IMR-90 (cell line): ENCODE data around the gene EFNA5. TPM values are rescaled to one million over a fixed set of nuclear protein-coding genes. Genes with fewer than 3 reads are reported as not detected.

Source experiments
- ATAC-seq: fragments of 200-7000 bp; cut with Tn5 transposase; 2 replicates; pipeline ENCODE4 v1.9.1; 2020; ENCODE audit warnings: low read depth, mild to moderate bottlenecking, moderate library complexity
- BruUV-seq: library from RNA; stranded (reverse); fragments of 400-500 nt; replicated peaks from 2 replicates; lab custom pipeline; 2021; lab: Mats Ljungman, UMichigan
- CTCF ChIA-PET: fragments of 300-600 bp; formaldehyde crosslinking; extraction: SDS; loops from one replicate; lab custom pipeline; 2021; ENCODE audit warnings: antibody characterized with exemption; lab: Yijun Ruan, JAX
- POLR2A ChIA-PET: fragments of 300-600 bp; sonication (Branson Sonifier 250); formaldehyde crosslinking; loops from one replicate; lab custom pipeline; 2022; ENCODE audit warnings: antibody characterized with exemption; ENCODE audit not compliant: unreplicated experiment; lab: Charles Lee
- DNase-seq: peaks from one replicate; pipeline ENCODE4 v3.0.0; 2013
- H2AFZ ChIP-seq: replicated peaks from 2 replicates; pipeline ENCODE3; 2013; ENCODE audit warnings: low read length, mild to moderate bottlenecking; ENCODE audit not compliant: poor library complexity
- H2AK5ac ChIP-seq: 2 replicates; pipeline ENCODE4 v1.6.1; 2013; ENCODE audit warnings: low read depth, low read length, inconsistent platforms
- H2AK9ac ChIP-seq: replicated peaks from 2 replicates; pipeline ENCODE3; 2013; ENCODE audit warnings: mild to moderate bottlenecking, low read depth, low read length, moderate library complexity; ENCODE audit not compliant: poor library complexity
- H2BK120ac ChIP-seq: 2 replicates; pipeline ENCODE4 v1.6.1; 2013; ENCODE audit warnings: low read depth, low read length, inconsistent platforms
- H2BK15ac ChIP-seq: 3 replicates; pipeline ENCODE4 v1.6.1; 2013; ENCODE audit warnings: low read depth, low read length, inconsistent platforms
- H2BK20ac ChIP-seq: 2 replicates; pipeline ENCODE4 v1.6.1; 2013; ENCODE audit warnings: low read depth, mild to moderate bottlenecking, inconsistent platforms, low read length, moderate library complexity
- H2BK5ac ChIP-seq: 2 replicates; pipeline ENCODE4 v1.6.1; 2013; ENCODE audit warnings: mild to moderate bottlenecking, low read depth, low read length, inconsistent platforms; ENCODE audit not compliant: poor library complexity, severe bottlenecking
- H3K14ac ChIP-seq: replicated peaks from 2 replicates; pipeline ENCODE4 v1.6.1; 2013; ENCODE audit warnings: low read depth, low read length, inconsistent platforms
- H3K18ac ChIP-seq: 2 replicates; pipeline ENCODE4 v1.6.1; 2013; ENCODE audit warnings: low read depth, low read length, control low read depth
- H3K23ac ChIP-seq: 2 replicates; pipeline ENCODE4 v1.6.1; 2013; ENCODE audit warnings: low read depth, low read length, inconsistent platforms
- H3K27ac ChIP-seq: 2 replicates; pipeline ENCODE4 v1.5.1; 2013; ENCODE audit warnings: mild to moderate bottlenecking, control low read depth, low read length; ENCODE audit not compliant: insufficient read depth
- H3K27me3 ChIP-seq: 2 replicates; pipeline ENCODE4 v1.6.1; 2013; ENCODE audit warnings: low read length; ENCODE audit not compliant: control insufficient read depth, insufficient read depth
- H3K36me3 ChIP-seq: 2 replicates; pipeline ENCODE4 v1.6.1; 2013; ENCODE audit warnings: low read length, mixed read lengths; ENCODE audit not compliant: control insufficient read depth, insufficient read depth
- H3K4ac ChIP-seq: 2 replicates; pipeline ENCODE4 v1.6.1; 2013; ENCODE audit warnings: low read depth, low read length, inconsistent platforms
- H3K4me1 ChIP-seq: 2 replicates; pipeline ENCODE4 v1.6.1; 2013; ENCODE audit warnings: low read length, mixed read lengths; ENCODE audit not compliant: control insufficient read depth, insufficient read depth
- H3K4me2 ChIP-seq: 2 replicates; pipeline ENCODE4 v1.6.1; 2013; ENCODE audit warnings: low read depth, mild to moderate bottlenecking, control low read depth, low read length, moderate library complexity
- H3K4me3 ChIP-seq: 2 replicates; pipeline ENCODE4 v1.5.1; 2013; ENCODE audit warnings: low read depth, mild to moderate bottlenecking, control low read depth, low read length, moderate library complexity; ENCODE audit not compliant: insufficient read depth
- H3K56ac ChIP-seq: 2 replicates; pipeline ENCODE4 v1.6.1; 2013; ENCODE audit warnings: low read length, inconsistent platforms; ENCODE audit not compliant: insufficient read depth; ENCODE audit errors: extremely low read depth
- H3K79me1 ChIP-seq, 2 experiments: 2 replicates each; pipeline ENCODE4 v1.6.1; 2013; ENCODE audit warnings: low read length in 2 of 2, inconsistent platforms in 1 of 2, low read depth in 1 of 2
- H3K9ac ChIP-seq: 2 replicates; pipeline ENCODE4 v1.6.1; 2013; ENCODE audit warnings: low read depth, low read length, control low read depth
- H3K9me1 ChIP-seq: 2 replicates; pipeline ENCODE4 v1.6.1; 2013; ENCODE audit warnings: low read length, inconsistent platforms; ENCODE audit not compliant: insufficient read depth
- H3K9me3 ChIP-seq: 2 replicates; pipeline ENCODE4 v1.6.1; 2013; ENCODE audit warnings: low read length; ENCODE audit not compliant: control insufficient read depth, insufficient read depth
- H4K20me1 ChIP-seq: 2 replicates; pipeline ENCODE4 v1.6.1; 2013; ENCODE audit warnings: low read length, inconsistent platforms; ENCODE audit not compliant: insufficient read depth
- H4K5ac ChIP-seq: 2 replicates; pipeline ENCODE4 v1.6.1; 2013; ENCODE audit warnings: mild to moderate bottlenecking, low read depth, low read length, control low read depth
- H4K8ac ChIP-seq, 2 experiments: 2 replicates each; pipeline ENCODE4 v1.6.1; 2013; ENCODE audit warnings: low read depth in 2 of 2, low read length in 2 of 2, control low read depth in 1 of 2, inconsistent platforms in 1 of 2
- H4K91ac ChIP-seq: 2 replicates; pipeline ENCODE4 v1.6.1; 2013; ENCODE audit warnings: low read depth, low read length, inconsistent platforms; ENCODE audit not compliant: insufficient read depth
- BHLHE40 ChIP-seq: fragments of 150-350 bp; IDR thresholded peaks from 2 replicates; pipeline ENCODE4 v1.6.1; 2016; ENCODE audit warnings: mild to moderate bottlenecking, low read depth, low read length
- CEBPB ChIP-seq: IDR thresholded peaks from 2 replicates; pipeline ENCODE4 v1.6.1; 2012; ENCODE audit warnings: low read depth, low read length, improper control_type of control experiment
- CHD1 ChIP-seq: IDR thresholded peaks from 2 replicates; pipeline ENCODE4 v1.6.1; 2012; ENCODE audit warnings: low read depth, low read length, improper control_type of control experiment
- CTCF ChIP-seq: conservative IDR thresholded peaks from 2 replicates; pipeline ENCODE4 v1.5.1; 2012; ENCODE audit warnings: mild to moderate bottlenecking, low read depth, low read length, improper control_type of control experiment
- ELK1 ChIP-seq: fragments of 150-350 bp; IDR thresholded peaks from 2 replicates; pipeline ENCODE4 v1.6.1; 2016; ENCODE audit warnings: low read depth, mild to moderate bottlenecking, low read length, moderate library complexity, borderline replicate concordance
- FOS ChIP-seq: fragments of 150-350 bp; IDR thresholded peaks from 2 replicates; pipeline ENCODE4 v1.6.1; 2016; ENCODE audit warnings: low read depth, low read length
- MAFK ChIP-seq: IDR thresholded peaks from 2 replicates; pipeline ENCODE4 v1.6.1; 2012; ENCODE audit warnings: low read depth, low read length, improper control_type of control experiment
- MAZ ChIP-seq: IDR thresholded peaks from 2 replicates; pipeline ENCODE4 v1.6.1; 2012; ENCODE audit warnings: low read depth, mild to moderate bottlenecking, low read length, improper control_type of control experiment, moderate library complexity, borderline replicate concordance
- MXI1 ChIP-seq: IDR thresholded peaks from 2 replicates; pipeline ENCODE4 v1.6.1; 2012; ENCODE audit warnings: low read depth, mild to moderate bottlenecking, low read length, moderate library complexity, borderline replicate concordance
- NFE2L2 ChIP-seq: fragments of 150-350 bp; IDR thresholded peaks from 2 replicates; pipeline ENCODE4 v1.6.1; 2016; ENCODE audit warnings: low read depth, mild to moderate bottlenecking, low read length
- POLR2A ChIP-seq: IDR thresholded peaks from 2 replicates; pipeline ENCODE4 v1.6.1; 2012; ENCODE audit warnings: mild to moderate bottlenecking, low read depth, low read length
- RAD21 ChIP-seq: IDR thresholded peaks from 2 replicates; pipeline ENCODE4 v1.6.1; 2012; ENCODE audit warnings: low read length, improper control_type of control experiment
- RFX5 ChIP-seq: IDR thresholded peaks from 2 replicates; pipeline ENCODE4 v1.8.0; 2012; ENCODE audit warnings: low read depth, mild to moderate bottlenecking, low read length, moderate library complexity
- SMC3 ChIP-seq: fragments of 150-350 bp; IDR thresholded peaks from 2 replicates; pipeline ENCODE4 v1.6.1; 2016; ENCODE audit warnings: low read depth, mild to moderate bottlenecking, antibody characterized with exemption, low read length, moderate library complexity
- WGBS, 2 experiments: methylation state at CpG; one replicate each; pipeline versions ENCODE4 v1.1.5 to v1.1.7; 2013; ENCODE audit warnings: missing lambda C conversion rate in 2 of 2; ENCODE audit not compliant: insufficient read length in 1 of 2; ENCODE audit errors: extremely low coverage in 2 of 2; 5-methylcytosine and 5-hydroxymethylcytosine counted together
- dilution Hi-C: fragments of 300-500 bp; cut with HindIII; formaldehyde crosslinking; loops from one replicate; pipeline ENCODE4 v1.14.3; 2018; ENCODE audit warnings: low sequenced_read_pairs; ENCODE audit not compliant: unreplicated experiment
- in situ Hi-C: fragments of 300-500 bp; cut with MboI; formaldehyde crosslinking; loops from 3 replicates; pipeline ENCODE4 v1.14.3; 2019; ENCODE audit warnings: low sequenced_read_pairs, inconsistent platforms, mixed read lengths
- intact Hi-C: fragments of 100-400 bp; cut with micrococcal nuclease; formaldehyde crosslinking; loops from 2 replicates; pipeline ENCODE4 v1.10.0; 2022
- polyA plus RNA-seq, 3 experiments: library from polyadenylated mRNA; depleted of rRNA; stranded (reverse); fragments of >200 nt; gene quantifications; 2 replicates each; pipeline ENCODE4 v1.2.3, GENCODE V29; 2012; ENCODE audit warnings: low replicate concordance in 1 of 3
- total RNA-seq: library from RNA; depleted of rRNA; stranded (reverse); fragments of >200 nt; gene quantifications from 2 replicates; pipeline ENCODE4 v1.2.3, GENCODE V29; 2012
- TF ChIP-seq, protein P1 (sequence below): fragments of 150-350 bp; IDR thresholded peaks from 2 replicates; pipeline ENCODE4 v1.6.1; 2017; ENCODE audit warnings: mild to moderate bottlenecking, antibody characterized with exemption, low read length, low read depth

Gene EFNA5
- total and polyA plus RNA-seq, 2 of the 4 experiments (the other 2 are of a cell fraction): 1.5 to 1.6 TPM

DNA sequence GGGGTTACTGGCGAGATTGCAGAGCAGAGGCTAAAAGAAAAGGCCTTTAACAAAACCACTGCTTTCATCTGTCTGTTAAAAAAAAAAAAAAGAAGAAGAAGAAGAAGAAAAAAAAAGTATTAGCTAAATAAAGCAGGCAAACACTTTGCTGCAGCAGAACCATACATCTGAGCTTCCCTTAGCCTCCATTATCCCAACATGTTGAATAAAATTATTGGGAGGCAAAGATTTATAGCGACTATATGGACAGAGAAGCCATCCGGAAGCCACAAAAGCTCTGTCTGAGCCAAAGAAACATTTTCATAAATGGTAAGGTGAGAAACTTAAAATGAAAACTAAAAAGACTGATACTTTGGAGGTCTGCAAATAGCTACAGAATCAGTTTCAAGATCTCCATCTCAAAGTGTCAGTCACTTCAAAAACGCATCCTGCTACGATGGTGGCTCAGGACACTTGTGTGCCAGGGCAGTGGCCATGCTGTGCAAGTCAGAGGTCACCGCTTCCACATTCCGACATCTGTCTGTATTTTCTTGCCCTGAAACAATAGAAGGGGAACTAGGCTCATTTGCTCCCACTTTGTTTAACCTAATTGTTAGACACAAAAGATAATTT lies 9.6 kb downstream of the EFNA5 start:
- Histone ChIP-seq H4K5ac (no peak overlapping the region), H4K8ac (no peak overlapping the region), H3K9ac (no peak overlapping the region), H2BK15ac (no peak overlapping the region), H3K18ac (no peak overlapping the region), H2BK5ac (no peak overlapping the region), H4K20me1 (no peaks in the 10 kb centered on the region), H2AFZ (no peak overlapping the region), H4K91ac (no peak overlapping the region), H3K4ac (no peak overlapping the region), H3K56ac (no peak overlapping the region), H2BK20ac (no peak overlapping the region), H2AK9ac (no peak overlapping the region), H3K4me3 (no peak overlapping the region), H3K9me3 (no peaks in the 10 kb centered on the region), H3K27ac (no peak overlapping the region), H3K79me1 (peaks cover 0 to 3% of the 10 kb centered on the region in 2 experiments; a peak in 2 of 4 replicates), H2BK120ac (no peak overlapping the region), H3K14ac (no peak overlapping the region), H3K9me1 (no peaks in the 10 kb centered on the region), H3K27me3 (no peaks in the 10 kb centered on the region), H3K4me2 (no peak overlapping the region), H3K36me3 (no peaks in the 10 kb centered on the region), H2AK5ac (no peak overlapping the region), H3K4me1 (no peaks in the 10 kb centered on the region), H3K23ac (no peak overlapping the region)
- no peak for DNase-seq
- dilution Hi-C loops: no loop called here
- CTCF ChIA-PET: interaction anchor here (0.6 to 0.9 kb wide), 3 partner anchors 15 to 56 kb away, joined by 3 read pairs; no protein-coding TSS in a partner anchor
- no peak for ATAC-seq
- TF ChIP-seq MAFK (no peak), CHD1 (no peak), NFE2L2 (no peak), CTCF (no peak), SMC3 (no peak), RFX5 (no peak), FOS (no peak), MAZ (no peak), ELK1 (no peak), MXI1 (no peak), POLR2A (no peak), CEBPB (no peak), BHLHE40 (no peak), RAD21 (no peak)
- TF ChIP-seq, protein P1, sequence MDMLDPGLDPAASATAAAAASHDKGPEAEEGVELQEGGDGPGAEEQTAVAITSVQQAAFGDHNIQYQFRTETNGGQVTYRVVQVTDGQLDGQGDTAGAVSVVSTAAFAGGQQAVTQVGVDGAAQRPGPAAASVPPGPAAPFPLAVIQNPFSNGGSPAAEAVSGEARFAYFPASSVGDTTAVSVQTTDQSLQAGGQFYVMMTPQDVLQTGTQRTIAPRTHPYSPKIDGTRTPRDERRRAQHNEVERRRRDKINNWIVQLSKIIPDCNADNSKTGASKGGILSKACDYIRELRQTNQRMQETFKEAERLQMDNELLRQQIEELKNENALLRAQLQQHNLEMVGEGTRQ: no peak
- intact Hi-C loops: no loop called here
- 100% methylated on average over 4 of the region's 7 CpGs; no CpG with 5 or more reads in 1 of the 2 experiments for WGBS, 2 experiments
- POLR2A ChIA-PET: interaction anchor here (0.6 kb wide), 1 partner anchor 625 kb away, joined by 3 read pairs; no protein-coding TSS in a partner anchor
- in situ Hi-C loops: no loop called here
- no TSS peak for BruUV-seq
